Small intestine (tissue), 7 donors: ENCODE results near the gene SPNS2. TPM values are rescaled to one million over a fixed set of nuclear protein-coding genes. Genes with fewer than 3 reads are reported as not detected.

Source experiments
- DNase-seq, 2 donors: peaks; one replicate each; pipeline versions ENCODE4 v3.0.0 to v3.0.0-alpha.2; 2013
- FAIRE-seq: peaks from 2 replicates; lab custom pipeline; 2012; peaks lifted over from hg19 to GRCh38; lab: Jason Lieb, UNC
- H3K27ac ChIP-seq, 3 donors: one replicate each; pipeline ENCODE4 v1.5.1; 2013; ENCODE audit warnings: low read length in 2 of 3, mild to moderate bottlenecking in 2 of 3, control low read depth in 1 of 3, inconsistent platforms in 1 of 3, low read depth in 1 of 3, moderate library complexity in 1 of 3
- H3K27me3 ChIP-seq, 3 donors: one replicate each; pipeline ENCODE4 v1.6.1; 2013; ENCODE audit warnings: low read length in 3 of 3, inconsistent platforms in 1 of 3; ENCODE audit not compliant: control insufficient read depth in 3 of 3, insufficient read depth in 3 of 3
- H3K36me3 ChIP-seq, 3 donors: one replicate each; pipeline ENCODE4 v1.6.1; 2013; ENCODE audit warnings: low read length in 3 of 3, inconsistent platforms in 1 of 3, low read depth in 1 of 3, mild to moderate bottlenecking in 1 of 3, moderate library complexity in 1 of 3; ENCODE audit not compliant: control insufficient read depth in 3 of 3, insufficient read depth in 2 of 3
- H3K4me1 ChIP-seq, 3 donors: one replicate each; pipeline ENCODE4 v1.6.1; 2013; ENCODE audit warnings: low read length in 2 of 3, inconsistent platforms in 1 of 3, low read depth in 1 of 3, mild to moderate bottlenecking in 1 of 3, moderate library complexity in 1 of 3; ENCODE audit not compliant: control insufficient read depth in 3 of 3, insufficient read depth in 2 of 3
- H3K4me3 ChIP-seq, 3 donors: one replicate each; pipeline ENCODE4 v1.5.1; 2013; ENCODE audit warnings: low read length in 3 of 3, control low read depth in 1 of 3, inconsistent platforms in 1 of 3, low read depth in 1 of 3, mild to moderate bottlenecking in 1 of 3, moderate library complexity in 1 of 3
- H3K9me3 ChIP-seq, 2 donors: one replicate each; pipeline ENCODE4 v1.6.1; 2013; ENCODE audit warnings: low read depth in 1 of 2, low read length in 1 of 2; ENCODE audit not compliant: control insufficient read depth in 2 of 2, insufficient read depth in 1 of 2
- WGBS, 3 donors: extraction: QIAGEN DNeasy Blood & Tissue Kit; methylation state at CpG; one replicate each; pipeline ENCODE4 v1.1.7; 2013; 5-methylcytosine and 5-hydroxymethylcytosine counted together
- polyA plus RNA-seq, 4 donors: library from polyadenylated mRNA; stranded (reverse) in 3 of 4; unstranded in 1 of 4; fragments of 200-250 nt in 3 of 4; fragments of 120-200 nt in 1 of 4; gene quantifications; one replicate each; pipeline versions ENCODE4 v1.2.1 to v1.2.3, GENCODE V29; 2013
- donor health status: healthy with polysubstance abuse.
- donor health status: control.
- donor health status: control.
- donor health status: Bipolar disorder and iron deficiency.
- donor health status: healthy.

Gene SPNS2
- polyA plus RNA-seq, 4 donors, result 6.3 to 37.3 (median 22.3) TPM

GRCh38 chr17:4534928-4535666 lies 36.4 kb downstream of the SPNS2 start:
- FAIRE-seq, result no peak
- 79 to 81% (median 80%) methylated on average over 26 to 27 of the region's 27 CpGs for WGBS, 3 donors
- no peak overlapping the region for H3K4me3 ChIP-seq
- no peaks in the 10 kb centered on the region for H3K9me3 ChIP-seq
- peaks cover 0 to 29% (median 0%) of the 10 kb centered on the region in 3 donors for H3K4me1 ChIP-seq
- peaks cover 0 to 93% (median 5%) of the 10 kb centered on the region in 3 donors for H3K36me3 ChIP-seq
- no peak for DNase-seq
- H3K27ac ChIP-seq, result peak overlapping the region in 1 of 3 donors; percentile 66
- H3K27me3 ChIP-seq, result no peaks in the 10 kb centered on the region

DNA sequence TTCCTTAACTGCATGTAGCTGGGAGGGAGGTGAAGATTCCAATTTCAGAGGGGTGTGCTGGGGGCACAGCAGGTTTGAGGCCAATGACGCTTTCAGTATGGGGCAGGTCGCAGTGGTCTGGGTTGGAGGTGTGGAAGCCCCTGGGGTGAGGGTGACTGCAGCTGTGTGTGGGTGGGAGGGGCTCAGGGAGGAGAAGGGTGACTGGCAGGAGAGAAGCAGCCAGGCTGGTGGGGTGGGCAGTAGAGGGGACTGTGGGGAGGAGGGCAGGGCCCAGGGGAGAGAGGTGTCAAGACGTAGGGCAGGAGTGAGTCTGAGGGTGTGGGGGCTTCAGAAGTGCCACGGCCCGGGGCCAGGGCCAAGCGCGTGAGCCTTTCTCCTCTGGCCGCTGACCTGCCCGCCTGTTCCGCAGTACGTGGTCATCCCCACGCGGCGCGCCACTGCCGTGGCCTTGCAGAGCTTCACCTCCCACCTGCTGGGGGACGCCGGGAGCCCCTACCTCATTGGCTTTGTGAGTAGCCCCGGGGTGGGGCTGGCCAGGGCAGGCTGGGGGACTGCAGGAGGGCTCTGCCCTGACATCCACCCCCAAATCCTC lies 37.1 kb downstream of the SPNS2 start:
- 84 to 90% (median 87%) methylated on average over 12 to 19 of the region's 19 CpGs for WGBS, 3 donors
- peaks cover 0 to 33% (median under 1%) of the 10 kb centered on the region in 3 donors for H3K4me1 ChIP-seq
- FAIRE-seq, result no peak

GRCh38 chr17:4536259-4536741 lies 37.6 kb downstream of the SPNS2 start:
- Histone ChIP-seq H3K4me1 (peaks cover 0 to 39% (median 2%) of the 10 kb centered on the region in 3 donors), H3K9me3 (no peaks in the 10 kb centered on the region), H3K27ac (peak overlapping the region in 1 of 3 donors; percentile 45), H3K36me3 (peaks cover 0 to 93% (median 9%) of the 10 kb centered on the region in 3 donors), H3K27me3 (no peaks in the 10 kb centered on the region), H3K4me3 (no peak overlapping the region)
- FAIRE-seq (no peak), DNase-seq (peak in 1 of 2 donors; percentile 69)
- WGBS, 3 donors, result 54 to 77% (median 58%) methylated on average over 12 to 19 of the region's 19 CpGs

More for the DNA sequence above, 37.1 kb downstream of the SPNS2 start:
- no peaks in the 10 kb centered on the region for H3K27me3 ChIP-seq
- no peak for DNase-seq
- peak overlapping the region in 1 of 3 donors; percentile 45 for H3K27ac ChIP-seq
- H3K9me3 ChIP-seq, result no peaks in the 10 kb centered on the region
- H3K4me3 ChIP-seq, result no peak overlapping the region
- H3K36me3 ChIP-seq, result peaks cover 0 to 93% (median 5%) of the 10 kb centered on the region in 3 donors

- Histone ChIP-seq H3K27me3 (no peaks in the 10 kb centered on the region), H3K36me3 (peaks cover 0 to 93% (median 11%) of the 10 kb centered on the region in 3 donors), H3K9me3 (no peaks in the 10 kb centered on the region), H3K27ac (peak overlapping the region in 1 of 3 donors; percentile 39), H3K4me1 (peaks cover 0 to 44% (median 2%) of the 10 kb centered on the region in 3 donors), H3K4me3 (no peak overlapping the region)
- DNase-seq, result no peak
- 51 to 77% (median 65%) methylated on average over 15 to 18 of the region's 18 CpGs for WGBS, 3 donors
- no peak for FAIRE-seq
Observed at GRCh38 chr17:4536742-4537411, 38.2 kb downstream of the SPNS2 start.

GRCh38 chr17:4537451-4538235 lies 39.0 kb downstream of the SPNS2 start:
- FAIRE-seq, result no peak
- Histone ChIP-seq H3K36me3 (peaks cover 4 to 94% (median 11%) of the 10 kb centered on the region in 3 donors), H3K9me3 (no peaks in the 10 kb centered on the region), H3K4me1 (peaks cover 0 to 48% (median 2%) of the 10 kb centered on the region in 3 donors), H3K27me3 (no peaks in the 10 kb centered on the region), H3K4me3 (no peak overlapping the region), H3K27ac (peak overlapping the region in 1 of 3 donors; percentile 39)
- DNase-seq, result no peak
- WGBS, 3 donors, result 64 to 71% (median 68%) methylated on average over 18 to 19 of the region's 19 CpGs

DNA sequence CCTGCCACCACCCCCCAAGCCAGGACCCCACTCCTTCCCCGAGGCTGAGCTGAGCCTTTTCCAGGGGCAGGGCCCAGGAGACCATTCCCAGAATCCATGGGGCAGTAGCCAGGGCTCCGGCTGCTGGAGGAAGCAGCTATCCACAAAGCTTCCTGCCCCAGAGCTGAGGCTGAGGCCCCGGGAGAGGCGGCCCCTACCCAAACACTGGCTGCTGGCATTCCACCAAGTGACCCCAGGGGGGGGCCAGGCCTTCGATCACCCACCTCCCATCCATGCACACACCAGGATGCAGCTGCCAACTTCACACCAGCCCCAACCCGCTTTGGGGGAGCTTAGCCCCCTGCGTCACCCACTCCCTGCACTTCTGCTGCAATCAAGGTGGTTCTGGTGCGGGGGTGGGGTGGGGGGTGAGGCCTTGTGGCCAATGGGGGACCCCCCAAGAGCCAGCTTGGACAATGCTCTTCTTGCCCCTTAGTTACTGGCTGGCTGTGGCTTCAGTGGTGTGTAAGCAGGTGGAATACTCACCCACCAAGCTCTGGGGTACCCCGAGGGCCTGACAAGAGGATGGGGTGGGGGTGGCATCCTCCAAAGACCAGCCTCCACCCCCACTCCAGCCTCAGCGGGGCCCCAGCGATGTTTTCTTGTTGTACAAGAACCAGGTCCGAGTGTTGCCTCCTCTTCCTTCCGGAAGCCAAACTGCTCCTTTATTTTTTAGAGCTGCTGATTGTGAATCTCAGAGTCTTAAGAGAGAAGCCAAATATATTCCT lies 39.7 kb downstream of the SPNS2 start:
- Histone ChIP-seq H3K27ac (no peak overlapping the region), H3K27me3 (no peaks in the 10 kb centered on the region), H3K36me3 (peaks cover 5 to 94% (median 16%) of the 10 kb centered on the region in 3 donors), H3K4me1 (peaks cover 0 to 48% (median 2%) of the 10 kb centered on the region in 3 donors), H3K9me3 (no peaks in the 10 kb centered on the region), H3K4me3 (no peak overlapping the region)
- DNase-seq (no peak), FAIRE-seq (no peak)
- 66 to 83% (median 76%) methylated on average over 10 to 13 of the region's 13 CpGs for whole genome bisulfite sequencing, 3 donors

GRCh38 chr17:4539025-4539424 lies 40.3 kb downstream of the SPNS2 start:
- Histone ChIP-seq H3K4me1 (peaks cover 0 to 44% (median 2%) of the 10 kb centered on the region in 3 donors), H3K36me3 (peaks cover 5 to 94% (median 16%) of the 10 kb centered on the region in 3 donors), H3K9me3 (no peaks in the 10 kb centered on the region), H3K27ac (no peak overlapping the region), H3K27me3 (no peaks in the 10 kb centered on the region), H3K4me3 (no peak overlapping the region)
- FAIRE-seq (no peak), DNase-seq (no peak)
- 77 to 82% (median 80%) methylated on average over 7 to 8 of the region's 8 CpGs for WGBS, 3 donors
